SK-N-SH (cell line): ENCODE data around the gene ALS2CL.

Experiments used
- EZH2phosphoT487 ChIP-seq: fragments of 200-600 bp; sonication (generic); IDR thresholded peaks from 2 replicates; pipeline ENCODE4 v1.6.1; 2017; ENCODE audit warnings: low read depth, mixed run types, mild to moderate bottlenecking, antibody characterized with exemption, moderate library complexity, borderline replicate concordance
- RCOR1 ChIP-seq: fragments of 150-350 bp; IDR thresholded peaks from 2 replicates; pipeline ENCODE4 v1.6.1; 2017; ENCODE audit warnings: antibody characterized with exemption, low read length
- SMC3 ChIP-seq: IDR thresholded peaks from 2 replicates; pipeline ENCODE4 v1.6.1; 2012; ENCODE audit warnings: low read depth, low read length, improper control_type of control experiment

DNA sequence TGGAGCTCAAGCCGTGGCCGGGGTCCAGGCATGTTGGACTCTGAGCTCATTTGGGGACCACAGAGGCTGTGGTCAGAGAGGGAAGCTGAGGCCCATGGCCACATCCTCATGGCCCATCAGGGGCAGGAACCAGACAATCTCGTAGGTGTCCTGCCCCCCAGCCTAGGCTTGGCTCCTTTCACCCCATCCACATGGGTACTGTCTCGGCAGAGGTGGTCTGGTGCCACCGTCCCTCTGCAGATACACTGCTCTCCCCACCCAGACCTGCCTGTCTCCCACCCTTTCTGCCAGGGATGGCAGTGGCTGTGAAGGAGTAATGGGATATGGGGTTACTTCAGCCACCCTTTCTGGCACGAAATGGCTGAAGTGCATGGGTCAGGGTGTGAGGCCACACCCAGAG lies 16.2 kb upstream of the ALS2CL start:
- TF ChIP-seq SMC3 = no peak
- TF ChIP-seq RCOR1 = no peak
- no peak for TF ChIP-seq EZH2phosphoT487
